Left ventricle myocardium superior (tissue), 1 donor: Measurements from ENCODE around the gene SLC6A18. TPM values are rescaled to one million over a fixed set of nuclear protein-coding genes. Genes with fewer than 3 reads are reported as not detected.

Experiments used
- ATAC-seq: fragments of 200-7000 bp; cut with Tn5 transposase; one replicate; pipeline ENCODE4 v1.9.1; 2020; ENCODE audit warnings: mild to moderate bottlenecking, moderate library complexity
- DNase-seq: peaks from one replicate; pipeline ENCODE4 v3.0.0-alpha.2; 2020
- intact Hi-C: fragments of 100-400 bp; cut with micrococcal nuclease; formaldehyde crosslinking; loops from one replicate; pipeline ENCODE4 v1.11.0; 2022
- total RNA-seq: library from RNA; stranded (reverse); fragmentation: NEBNext Ultra II Directional; extraction: Animal tissue kit (Norgen Biotek cat#: 25700); gene quantifications from one replicate; pipeline ENCODE4 v1.2.1, GENCODE V29; 2021
- donor health status: DM: no; HTN: yes; CAD: no; lungs with severe emphysema.

The SLC6A18 gene
- total RNA-seq, 1 donor from 2014 or later, result not detected

- DNase-seq, result no peak
- intact Hi-C loops, result no loop called here
- no peak for ATAC-seq
These were observed 23.7 kb upstream of the SLC6A18 start, which contains the start of gene SLC6A19 for GRCh38 chr5:1201327-1202025. TSS of gene SLC6A19 (plus strand) at chr5:1201595. CDS start at chr5:1201651, 56 bp downstream.

- intact Hi-C loops, result no loop called here
- DNase-seq, result no peak
- ATAC-seq, result no peak
These were observed 23.0 kb upstream of the SLC6A18 start for GRCh38 chr5:1202026-1202797.

GRCh38 chr5:1202798-1203185, 22.4 kb upstream of the SLC6A18 start:
- DNase-seq (no peak), ATAC-seq (no peak)
- intact Hi-C loops, result no loop called here

- DNase-seq (no peak), ATAC-seq (no peak)
- intact Hi-C loops, result no loop called here
These were observed 21.7 kb upstream of the SLC6A18 start for GRCh38 chr5:1203311-1203967.

- intact Hi-C loops, result no loop called here
- ATAC-seq (no peak), DNase-seq (no peak)
These were observed 21.1 kb upstream of the SLC6A18 start for GRCh38 chr5:1203968-1204692.

GRCh38 chr5:1204693-1205242, 20.4 kb upstream of the SLC6A18 start:
- intact Hi-C loops, result no loop called here
- peak; percentile 58 for ATAC-seq
- peak; percentile 50 for DNase-seq

- intact Hi-C loops, result no loop called here
- DNase-seq (no peak), ATAC-seq (no peak)
These were observed 19.7 kb upstream of the SLC6A18 start for GRCh38 chr5:1205255-1206180.

- ATAC-seq, result no peak
- DNase-seq, result no peak
- intact Hi-C loops, result no loop called here
These were observed 18.4 kb upstream of the SLC6A18 start for GRCh38 chr5:1206521-1207412.

GRCh38 chr5:1207555-1207954, 17.6 kb upstream of the SLC6A18 start:
- DNase-seq (no peak), ATAC-seq (no peak)
- intact Hi-C loops, result no loop called here

GRCh38 chr5:1208221-1208742, 16.9 kb upstream of the SLC6A18 start:
- DNase-seq (no peak), ATAC-seq (no peak)
- intact Hi-C loops, result no loop called here

GRCh38 chr5:1208743-1209488, 16.3 kb upstream of the SLC6A18 start:
- intact Hi-C loops, result no loop called here
- DNase-seq (no peak), ATAC-seq (no peak)

- no peak for DNase-seq
- intact Hi-C loops, result no loop called here
- no peak for ATAC-seq
These were observed 15.7 kb upstream of the SLC6A18 start for GRCh38 chr5:1209489-1209852.

GRCh38 chr5:1209896-1210776, 15.0 kb upstream of the SLC6A18 start:
- ATAC-seq, result no peak
- no peak for DNase-seq

GRCh38 chr5:1210832-1211251, 14.3 kb upstream of the SLC6A18 start:
- no peak for ATAC-seq
- intact Hi-C loops, result no loop called here
- no peak for DNase-seq

More at GRCh38 chr5:1209896-1210776, 15.0 kb upstream of the SLC6A18 start:
- intact Hi-C loops, result no loop called here

- ATAC-seq, result no peak
- intact Hi-C loops, result no loop called here
- no peak for DNase-seq
These were observed 13.5 kb upstream of the SLC6A18 start for GRCh38 chr5:1211701-1212100.
